GM19099 (cell line): ENCODE data around the gene MCCC1.

Experiments used
- POLR2A ChIP-seq: IDR thresholded peaks from 3 replicates; pipeline ENCODE4 v1.6.1; 2011; ENCODE audit warnings: low read depth; ENCODE audit not compliant: insufficient read length; ENCODE audit errors: extremely low read depth

The MCCC1 gene

GRCh38 chr3:183074261-183074660 lies 25.0 kb downstream of the MCCC1 start:
- no peak for TF ChIP-seq POLR2A

GRCh38 chr3:183073839-183074238 lies 25.5 kb downstream of the MCCC1 start:
- TF ChIP-seq POLR2A: no peak

GRCh38 chr3:183070892-183071291 lies 28.4 kb downstream of the MCCC1 start:
- no peak for TF ChIP-seq POLR2A

GRCh38 chr3:183069086-183069485 lies 30.2 kb downstream of the MCCC1 start:
- TF ChIP-seq POLR2A: no peak

GRCh38 chr3:183064475-183064874 lies 34.8 kb downstream of the MCCC1 start:
- no peak for TF ChIP-seq POLR2A

GRCh38 chr3:183061391-183062172 lies 37.7 kb downstream of the MCCC1 start:
- no peak for TF ChIP-seq POLR2A

GRCh38 chr3:183058351-183058750 lies 40.9 kb downstream of the MCCC1 start:
- no peak for TF ChIP-seq POLR2A

GRCh38 chr3:183050706-183051105 lies 48.6 kb downstream of the MCCC1 start:
- TF ChIP-seq POLR2A: no peak

- no peak for TF ChIP-seq POLR2A
Observed at GRCh38 chr3:183046883-183047282, 52.4 kb downstream of the MCCC1 start.

GRCh38 chr3:183044547-183045229 lies 54.6 kb downstream of the MCCC1 start:
- no peak for TF ChIP-seq POLR2A

- no peak for TF ChIP-seq POLR2A
Observed at GRCh38 chr3:183038757-183039156, 60.5 kb downstream of the MCCC1 start.

- no peak for TF ChIP-seq POLR2A
Observed at GRCh38 chr3:183038221-183038620, 61.1 kb downstream of the MCCC1 start.

- no peak for TF ChIP-seq POLR2A
Observed at GRCh38 chr3:183033746-183034145, 65.5 kb downstream of the MCCC1 start.

GRCh38 chr3:183032880-183033555 lies 66.3 kb downstream of the MCCC1 start:
- TF ChIP-seq POLR2A: no peak

- TF ChIP-seq POLR2A: no peak
Observed at GRCh38 chr3:183031826-183032225, 67.5 kb downstream of the MCCC1 start.

- no peak for TF ChIP-seq POLR2A
Observed at GRCh38 chr3:183028416-183028815, 70.9 kb downstream of the MCCC1 start.
